BJ (cell line): Measurements from ENCODE around the gene CISH. TPM values are rescaled to one million over a fixed set of nuclear protein-coding genes. Genes with fewer than 3 reads are reported as not detected.

Experiments
- CTCF ChIA-PET: fragments of 350-600 bp; formaldehyde crosslinking; extraction: SDS; loops from one replicate; lab custom pipeline; 2021; ENCODE audit warnings: antibody characterized with exemption, inconsistent platforms; lab: Yijun Ruan, JAX
- POLR2A ChIA-PET: fragments of 300-600 bp; sonication (Branson Sonifier 250); formaldehyde crosslinking; extraction: SDS; loops from one replicate; lab custom pipeline; 2021; ENCODE audit warnings: antibody characterized with exemption; lab: Charles Lee
- DNase-seq: peaks from one replicate; pipeline ENCODE4 v3.0.0-alpha.2; 2011; ENCODE audit warnings: low read depth
- H3K27me3 ChIP-seq: 2 replicates; pipeline ENCODE4 v1.6.0; 2011; ENCODE audit warnings: low read length; ENCODE audit not compliant: control insufficient read depth, insufficient read depth
- H3K36me3 ChIP-seq: 2 replicates; pipeline ENCODE4 v1.5.1; 2011; ENCODE audit warnings: low read length; ENCODE audit not compliant: control insufficient read depth, insufficient read depth
- H3K4me3 ChIP-seq: 2 replicates; pipeline ENCODE4 v1.5.1; 2011; ENCODE audit warnings: low read depth, mild to moderate bottlenecking, control low read depth, low read length
- CTCF ChIP-seq: IDR thresholded peaks from 2 replicates; pipeline ENCODE4 v1.5.1; 2011; ENCODE audit warnings: low read depth, mild to moderate bottlenecking, control low read depth, inconsistent platforms, low read length, moderate library complexity; ENCODE audit not compliant: insufficient read depth
- polyA plus RNA-seq: library from polyadenylated mRNA; depleted of rRNA; stranded (reverse); fragments of >200 nt; gene quantifications from 2 replicates; pipeline ENCODE4 v1.2.3, GENCODE V29; 2011

Gene CISH
- polyA plus RNA-seq, 1 experiment, result 2.6 TPM

GRCh38 chr3:50567386-50568167 lies 44.0 kb downstream of the CISH start, which contains the start of gene C3orf18:
C3orf18 (minus strand) TSS chr3:50567747; CDS start chr3:50565699, 2,048 bp downstream.
- Histone ChIP-seq H3K36me3 (peaks cover 4% of the 10 kb centered on the region; the same call in 1 of the 2 replicates), H3K4me3 (peak within 1 kb of the TSS; percentile 96), H3K27me3 (no peaks in the 10 kb centered on the region)
- CTCF ChIA-PET, result interaction anchor here (0.8 to 14.6 kb wide), 4 partner anchors 10 to 43 kb away, joined by 4 to 479 read pairs (median 6); partner anchors contain the start of genes CISH and MAPKAPK3
- TF ChIP-seq CTCF, result no peak
- POLR2A ChIA-PET, result interaction anchor here (0.6 kb wide), 1 partner anchor 10 kb away, joined by 3 read pairs; no protein-coding TSS in a partner anchor
- peak; percentile 35 for DNase-seq

- CTCF ChIA-PET, result interaction anchor here (0.5 to 14.6 kb wide), 5 partner anchors 9 to 86 kb away, joined by 3 to 479 read pairs (median 4); partner anchors contain the start of genes CISH and MAPKAPK3
- H3K4me3 ChIP-seq, result peak overlapping the region; percentile 51
- POLR2A ChIA-PET, result no interaction called here
- H3K27me3 ChIP-seq, result no peaks in the 10 kb centered on the region
- DNase-seq, result no peak
- no peak for TF ChIP-seq CTCF
- 0 out of 2 replicates have a peak, but pooled peaks cover 3% of the 10 kb centered on the region for H3K36me3 ChIP-seq
Observed at GRCh38 chr3:50567011-50567385, 44.6 kb downstream of the CISH start.

GRCh38 chr3:50564321-50564720 lies 47.3 kb downstream of the CISH start:
- H3K27me3 ChIP-seq, result no peaks in the 10 kb centered on the region
- no peak for TF ChIP-seq CTCF
- POLR2A ChIA-PET, result no interaction called here
- 0 out of 2 replicates have a peak, but pooled peaks cover 4% of the 10 kb centered on the region for H3K36me3 ChIP-seq
- DNase-seq, result no peak
- no peak overlapping the region for H3K4me3 ChIP-seq
- CTCF ChIA-PET, result no interaction called here

GRCh38 chr3:50563867-50564266 lies 47.7 kb downstream of the CISH start:
- Histone ChIP-seq H3K27me3 (no peaks in the 10 kb centered on the region), H3K4me3 (no peak overlapping the region), H3K36me3 (0 out of 2 replicates have a peak, but pooled peaks cover 4% of the 10 kb centered on the region)
- DNase-seq, result no peak
- ChIA-PET CTCF (interaction anchor here (1.3 to 2.1 kb wide), 3 partner anchors 14 to 52 kb away, joined by 7 to 12 read pairs (median 7); no protein-coding TSS in a partner anchor), POLR2A (no interaction called here)
- TF ChIP-seq CTCF, result no peak

GRCh38 chr3:50562861-50563260 lies 48.7 kb downstream of the CISH start:
- Histone ChIP-seq H3K4me3 (no peak overlapping the region), H3K27me3 (no peaks in the 10 kb centered on the region), H3K36me3 (peaks cover 4% of the 10 kb centered on the region; the same call in 1 of the 2 replicates)
- POLR2A ChIA-PET, result no interaction called here
- peak; percentile 58 for DNase-seq
- CTCF ChIA-PET, result interaction anchor here (0.6 to 2.1 kb wide), 9 partner anchors 8 to 1167 kb away, joined by 3 to 12 read pairs (median 4); no protein-coding TSS in a partner anchor
- TF ChIP-seq CTCF, result peak; percentile 28; the same call in 1 of the 2 replicates
